ENCODE results near the gene DISC1.

Gene DISC1

DNA sequence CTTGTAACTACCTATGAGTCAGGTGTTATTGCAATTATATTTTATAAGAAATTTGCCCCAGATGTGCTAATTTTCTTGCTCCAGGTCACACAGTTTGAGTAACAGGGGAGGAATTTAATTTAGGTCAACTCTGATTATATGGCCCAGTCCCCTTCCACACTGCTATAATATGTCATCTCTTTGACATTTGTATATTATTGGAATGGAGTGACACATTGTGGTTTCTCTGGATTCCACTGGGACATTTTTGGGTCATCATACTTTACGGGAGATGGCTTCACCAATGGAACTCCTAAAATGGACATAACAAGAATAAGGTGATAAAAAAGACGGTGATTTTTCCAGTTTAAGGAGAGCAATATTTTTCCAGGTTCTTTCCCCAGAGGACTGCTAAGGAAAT, 191.2 kb downstream of the DISC1 start:
- no peak for ATAC-seq
- Mint-ChIP-seq H3K27ac (no peak overlapping the region), H3K27me3 (no peaks in the 10 kb centered on the region), H3K4me1 (no peaks in the 10 kb centered on the region), H3K9me3 (no peaks in the 10 kb centered on the region), H3K36me3 (peaks cover 37% of the 10 kb centered on the region), H3K4me3 (no peak overlapping the region)

DNA sequence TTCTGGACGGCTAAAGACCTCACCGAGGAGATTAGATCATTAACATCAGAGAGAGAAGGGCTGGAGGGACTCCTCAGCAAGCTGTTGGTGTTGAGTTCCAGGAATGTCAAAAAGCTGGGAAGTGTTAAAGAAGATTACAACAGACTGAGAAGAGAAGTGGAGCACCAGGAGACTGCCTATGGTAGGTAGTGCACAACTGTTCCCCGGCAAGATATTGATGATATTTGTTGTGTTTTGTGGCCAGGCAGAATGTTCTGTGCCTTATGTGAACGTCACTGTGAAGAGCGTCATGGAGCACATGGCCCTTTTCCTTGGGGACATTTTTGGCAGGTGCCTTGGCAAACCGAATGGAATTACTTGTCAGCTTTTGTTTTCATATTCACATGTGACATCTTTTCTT, 191.7 kb downstream of the DISC1 start:
- peaks cover 36% of the 10 kb centered on the region for H3K36me3 Mint-ChIP-seq
- H3K4me3 Mint-ChIP-seq, result no peak overlapping the region
- no peak overlapping the region for H3K27ac Mint-ChIP-seq
- H3K4me1 Mint-ChIP-seq, result no peaks in the 10 kb centered on the region
- H3K27me3 Mint-ChIP-seq, result no peaks in the 10 kb centered on the region
- no peaks in the 10 kb centered on the region for H3K9me3 Mint-ChIP-seq
- no peak for ATAC-seq

DNA sequence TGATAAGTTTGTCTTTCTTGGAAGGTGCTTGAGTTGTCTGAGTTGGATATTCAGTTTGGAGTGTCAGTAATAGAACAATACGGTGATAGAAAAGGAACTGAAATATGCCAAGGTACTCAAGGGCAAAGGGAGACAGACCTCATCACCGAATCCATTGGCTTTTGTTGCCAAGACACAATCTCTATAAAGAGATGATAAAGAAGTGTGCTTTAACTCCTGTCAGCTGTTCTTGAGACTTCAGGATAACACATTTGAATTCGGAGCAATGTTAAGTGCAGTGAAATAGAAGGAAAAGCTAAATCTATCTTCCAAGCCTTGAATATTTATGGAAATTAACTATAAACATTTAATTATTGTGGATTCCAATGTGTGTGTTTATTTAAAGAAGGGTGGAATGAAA, 194.7 kb downstream of the DISC1 start:
- H3K27me3 Mint-ChIP-seq, result no peaks in the 10 kb centered on the region
- no peaks in the 10 kb centered on the region for H3K9me3 Mint-ChIP-seq
- H3K36me3 Mint-ChIP-seq, result peaks cover 24% of the 10 kb centered on the region
- no peaks in the 10 kb centered on the region for H3K4me1 Mint-ChIP-seq
- H3K4me3 Mint-ChIP-seq, result no peak overlapping the region
- no peak overlapping the region for H3K27ac Mint-ChIP-seq
- no peak for ATAC-seq

- Mint-ChIP-seq H3K4me3 (no peak overlapping the region), H3K27me3 (no peaks in the 10 kb centered on the region), H3K36me3 (peaks cover 19% of the 10 kb centered on the region), H3K4me1 (no peaks in the 10 kb centered on the region), H3K9me3 (no peaks in the 10 kb centered on the region), H3K27ac (no peak overlapping the region)
- no peak for ATAC-seq
Measured at GRCh38 chr1:231822041-231822440, 195.5 kb downstream of the DISC1 start.

DNA sequence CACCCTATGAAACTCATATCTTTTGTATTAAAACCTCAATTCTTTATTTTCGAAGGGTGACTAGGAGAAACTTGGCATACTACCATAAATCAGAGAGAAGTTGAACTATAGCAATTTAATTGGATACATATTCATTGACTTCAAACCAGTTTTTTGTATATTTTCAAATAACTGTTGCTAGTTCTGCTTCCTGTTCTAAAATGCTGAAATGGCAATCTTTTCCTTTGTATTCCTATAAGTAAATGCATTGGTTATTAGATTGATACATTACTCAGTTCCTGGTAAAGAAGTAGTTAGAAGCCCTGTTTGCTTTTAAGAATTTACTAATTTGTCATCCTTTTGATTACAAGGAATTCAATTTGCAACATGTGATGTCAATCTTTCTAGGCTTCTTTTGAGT, 200.0 kb downstream of the DISC1 start:
- no peak overlapping the region for H3K27ac Mint-ChIP-seq
- no peaks in the 10 kb centered on the region for H3K27me3 Mint-ChIP-seq
- ATAC-seq, result no peak
- peaks cover 6% of the 10 kb centered on the region for H3K36me3 Mint-ChIP-seq
- H3K4me1 Mint-ChIP-seq, result no peaks in the 10 kb centered on the region
- H3K9me3 Mint-ChIP-seq, result no peaks in the 10 kb centered on the region
- H3K4me3 Mint-ChIP-seq, result no peak overlapping the region

GRCh38 chr1:231827337-231828105, 200.9 kb downstream of the DISC1 start:
- Mint-ChIP-seq H3K27ac (no peak overlapping the region), H3K4me3 (no peak overlapping the region), H3K4me1 (no peaks in the 10 kb centered on the region), H3K36me3 (peaks cover 6% of the 10 kb centered on the region), H3K9me3 (no peaks in the 10 kb centered on the region), H3K27me3 (no peaks in the 10 kb centered on the region)
- no peak for ATAC-seq

DNA sequence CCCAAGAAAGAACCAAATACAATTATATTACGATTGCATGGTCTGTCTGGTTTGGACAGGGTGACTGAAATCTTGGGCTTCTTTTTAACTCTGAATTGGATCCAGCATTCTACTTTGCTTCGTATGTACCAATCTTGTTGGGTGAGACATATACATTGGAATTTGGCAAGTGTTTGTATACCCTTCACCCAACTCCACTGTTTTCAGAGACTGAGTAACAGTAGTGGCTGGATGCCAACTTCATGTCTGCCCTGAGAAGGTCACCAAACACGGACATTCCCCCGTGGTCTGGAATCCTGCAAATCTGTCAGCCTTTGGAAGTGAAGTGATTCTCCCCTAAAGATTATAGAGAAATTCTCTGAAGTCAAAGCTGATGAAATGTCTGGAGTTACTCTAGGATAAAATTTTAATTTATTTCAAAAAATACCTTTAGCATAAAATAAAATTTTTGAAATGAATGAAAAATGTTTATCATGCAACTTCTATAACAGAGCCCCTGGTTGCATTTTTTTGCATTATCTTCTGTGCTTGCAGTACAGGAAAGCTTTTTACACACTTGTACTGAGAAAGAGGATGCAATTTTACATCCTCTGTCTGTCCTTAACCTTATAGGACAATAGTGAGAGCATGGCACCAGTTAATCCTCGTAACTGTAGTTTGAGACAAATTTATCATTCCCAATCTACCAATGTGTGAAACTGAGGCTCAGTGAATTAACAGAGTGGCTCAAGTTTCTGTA, 201.8 kb downstream of the DISC1 start:
- H3K27me3 Mint-ChIP-seq, result no peaks in the 10 kb centered on the region
- H3K4me3 Mint-ChIP-seq, result no peak overlapping the region
- ATAC-seq, result no peak
- H3K9me3 Mint-ChIP-seq, result no peaks in the 10 kb centered on the region
- H3K4me1 Mint-ChIP-seq, result no peaks in the 10 kb centered on the region
- peaks cover 6% of the 10 kb centered on the region for H3K36me3 Mint-ChIP-seq
- no peak overlapping the region for H3K27ac Mint-ChIP-seq

DNA sequence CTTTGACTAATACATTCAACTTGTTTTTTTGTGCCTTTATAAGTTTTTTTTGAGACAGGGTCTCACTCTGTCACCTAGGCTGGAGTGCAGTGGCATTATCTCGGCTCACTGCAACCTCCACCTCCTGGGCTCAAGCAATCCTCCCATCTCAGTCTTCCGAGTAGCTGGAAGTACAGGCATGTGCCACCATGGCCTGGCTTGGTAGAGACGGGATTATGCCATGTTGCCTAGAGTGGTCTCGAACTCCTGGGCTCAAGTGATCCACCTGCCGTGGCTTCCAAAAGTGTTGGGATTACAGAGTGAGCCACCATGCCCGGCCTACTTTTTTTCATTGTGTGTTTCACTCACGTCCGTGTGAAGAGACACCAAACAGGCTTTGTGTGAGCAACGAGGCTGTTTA, 202.7 kb downstream of the DISC1 start:
- Mint-ChIP-seq H3K9me3 (no peaks in the 10 kb centered on the region), H3K36me3 (peaks cover 6% of the 10 kb centered on the region), H3K27ac (no peak overlapping the region), H3K4me1 (no peaks in the 10 kb centered on the region), H3K27me3 (no peaks in the 10 kb centered on the region), H3K4me3 (no peak overlapping the region)
- ATAC-seq, result no peak

GRCh38 chr1:231836227-231836893, 209.8 kb downstream of the DISC1 start:
- no peaks in the 10 kb centered on the region for H3K9me3 Mint-ChIP-seq
- ATAC-seq, result no peak
- H3K36me3 Mint-ChIP-seq, result no peaks in the 10 kb centered on the region
- H3K4me3 Mint-ChIP-seq, result no peak overlapping the region
- no peaks in the 10 kb centered on the region for H3K27me3 Mint-ChIP-seq
- H3K27ac Mint-ChIP-seq, result no peak overlapping the region
- no peaks in the 10 kb centered on the region for H3K4me1 Mint-ChIP-seq

DNA sequence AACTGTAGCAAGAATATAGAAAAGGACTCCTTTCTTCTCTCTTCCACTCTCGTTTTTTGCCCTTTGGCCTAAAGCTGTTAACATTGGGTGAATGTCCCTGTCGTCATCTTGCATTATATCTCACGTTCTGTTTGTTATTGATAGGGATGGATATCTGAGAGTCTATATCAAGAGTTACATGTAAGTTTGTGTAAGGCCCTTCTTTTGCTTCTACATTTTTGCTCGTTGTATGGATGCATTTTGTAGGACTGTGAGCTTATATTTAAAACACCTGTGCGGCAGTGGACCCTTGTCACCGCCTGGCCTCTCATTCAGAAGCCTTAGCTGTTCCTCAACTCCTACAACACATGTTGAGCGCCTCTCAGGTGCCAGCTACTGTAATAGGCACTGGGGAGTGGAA, 211.9 kb downstream of the DISC1 start:
- no peaks in the 10 kb centered on the region for H3K9me3 Mint-ChIP-seq
- H3K27ac Mint-ChIP-seq, result no peak overlapping the region

GRCh38 chr1:231839999-231840398, 213.4 kb downstream of the DISC1 start:
- H3K27ac Mint-ChIP-seq, result no peak overlapping the region
- ATAC-seq, result no peak
- H3K36me3 Mint-ChIP-seq, result no peaks in the 10 kb centered on the region
- H3K4me3 Mint-ChIP-seq, result no peak overlapping the region
- no peaks in the 10 kb centered on the region for H3K9me3 Mint-ChIP-seq
- H3K27me3 Mint-ChIP-seq, result no peaks in the 10 kb centered on the region
- H3K4me1 Mint-ChIP-seq, result peaks cover 19% of the 10 kb centered on the region

More for the DNA sequence above, 211.9 kb downstream of the DISC1 start:
- ATAC-seq, result no peak
- H3K36me3 Mint-ChIP-seq, result no peaks in the 10 kb centered on the region
- no peaks in the 10 kb centered on the region for H3K27me3 Mint-ChIP-seq
- peaks cover 4% of the 10 kb centered on the region for H3K4me1 Mint-ChIP-seq
- no peak overlapping the region for H3K4me3 Mint-ChIP-seq

GRCh38 chr1:231841616-231842344, 215.2 kb downstream of the DISC1 start:
- Mint-ChIP-seq H3K36me3 (no peaks in the 10 kb centered on the region), H3K4me1 (peaks cover 28% of the 10 kb centered on the region), H3K27ac (no peak overlapping the region), H3K27me3 (no peaks in the 10 kb centered on the region), H3K4me3 (no peak overlapping the region), H3K9me3 (no peaks in the 10 kb centered on the region)
- no peak for ATAC-seq

DNA sequence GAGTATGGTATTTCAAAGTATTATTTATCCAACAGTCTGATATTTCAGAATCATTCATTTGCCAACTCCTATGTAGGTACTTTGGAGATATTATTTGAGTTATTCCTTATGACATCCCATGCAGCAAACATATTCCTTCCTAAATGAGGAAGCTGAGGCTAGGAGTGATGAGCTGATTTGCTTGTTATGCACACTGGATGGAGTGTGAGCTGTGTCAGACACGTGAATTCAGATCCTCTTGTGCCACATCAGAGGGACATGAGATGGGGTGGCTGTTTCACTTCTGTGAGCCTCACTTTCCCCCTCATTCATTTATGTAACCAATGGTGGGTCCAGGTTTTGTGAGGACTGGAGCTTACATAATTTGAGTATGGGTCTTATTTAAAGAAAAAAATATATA, 215.9 kb downstream of the DISC1 start:
- Mint-ChIP-seq H3K4me3 (no peak overlapping the region), H3K4me1 (peaks cover 28% of the 10 kb centered on the region), H3K36me3 (no peaks in the 10 kb centered on the region), H3K27ac (no peak overlapping the region), H3K27me3 (no peaks in the 10 kb centered on the region), H3K9me3 (no peaks in the 10 kb centered on the region)
- ATAC-seq, result no peak

DNA sequence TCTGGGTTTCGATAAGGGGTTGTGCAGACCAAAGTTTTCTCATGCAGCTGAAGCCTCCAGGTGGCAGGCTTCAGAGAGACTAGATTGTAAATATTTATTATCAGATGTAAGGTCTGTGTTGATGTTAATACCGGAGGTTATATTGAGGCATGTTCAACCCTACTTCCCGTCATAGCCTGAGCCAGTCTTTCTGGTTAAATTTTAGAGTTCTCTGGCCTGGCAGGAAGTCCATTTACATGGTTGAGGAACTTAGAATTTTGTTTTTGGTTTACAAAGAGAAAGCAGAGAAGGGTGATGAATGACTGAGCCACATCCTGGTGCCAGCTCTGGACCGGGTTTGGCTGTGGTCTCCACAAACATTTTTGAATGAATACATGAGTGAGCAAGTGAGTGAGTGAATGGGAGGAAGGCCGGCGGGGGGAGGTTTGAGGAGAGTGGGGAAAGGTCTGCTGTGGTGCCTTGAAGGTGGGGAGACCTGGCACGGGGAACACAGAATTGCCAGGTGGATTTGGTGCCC, 218.5 kb downstream of the DISC1 start:
- no peaks in the 10 kb centered on the region for H3K9me3 Mint-ChIP-seq
- H3K4me3 Mint-ChIP-seq, result no peak overlapping the region
- peak overlapping the region; percentile 65 for H3K27ac Mint-ChIP-seq
- ATAC-seq, result peak; percentile 48
- peaks cover 28% of the 10 kb centered on the region for H3K4me1 Mint-ChIP-seq
- no peaks in the 10 kb centered on the region for H3K27me3 Mint-ChIP-seq
- H3K36me3 Mint-ChIP-seq, result no peaks in the 10 kb centered on the region
